CD4-positive, alpha-beta memory T cell (primary cell): Measurements from ENCODE around the gene SLC26A5. TPM values are rescaled to one million over a fixed set of nuclear protein-coding genes. Genes with fewer than 3 reads are reported as not detected.

Source experiments
- CTCF ChIA-PET: fragments of 350-600 bp; sonication (Branson Sonifier 250); formaldehyde crosslinking; loops from one replicate; lab custom pipeline; 2021; ENCODE audit warnings: inconsistent platforms; ENCODE audit not compliant: partially characterized antibody; lab: Charles Lee
- POLR2A ChIA-PET: fragments of 350-600 bp; sonication (Branson Sonifier 250); formaldehyde crosslinking; loops from one replicate; lab custom pipeline; 2021; ENCODE audit not compliant: partially characterized antibody; lab: Charles Lee
- DNase-seq, 5 donors: peaks; one replicate each; pipeline versions ENCODE4 v3.0.0 to v3.0.0-alpha.2; 2020 to 2022; ENCODE audit warnings: mixed read lengths in 1 of 5
- H3K27ac ChIP-seq: one replicate; pipeline ENCODE4 v1.7.0; 2013; ENCODE audit warnings: low read depth, low read length
- H3K27me3 ChIP-seq: 2 replicates; pipeline ENCODE4 v1.7.0; 2013; ENCODE audit warnings: mild to moderate bottlenecking, low read length, moderate library complexity; ENCODE audit not compliant: insufficient read depth
- H3K36me3 ChIP-seq: 2 replicates; pipeline ENCODE4 v1.7.0; 2013; ENCODE audit warnings: mild to moderate bottlenecking, low read length, moderate library complexity; ENCODE audit not compliant: insufficient read depth
- H3K4me1 ChIP-seq: 2 replicates; pipeline ENCODE4 v1.7.0; 2013; ENCODE audit warnings: mild to moderate bottlenecking, low read length, moderate library complexity; ENCODE audit not compliant: insufficient read depth
- H3K4me3 ChIP-seq, 2 donors: one replicate each; pipeline ENCODE4 v1.7.0; 2013; ENCODE audit warnings: low read length in 2 of 2, mild to moderate bottlenecking in 1 of 2
- H3K9me3 ChIP-seq, 2 donors: one replicate each; pipeline ENCODE4 v1.7.0; 2013; ENCODE audit warnings: low read length in 2 of 2, control low read depth in 1 of 2; ENCODE audit not compliant: control insufficient read depth in 1 of 2
- H3K27ac Mint-ChIP-seq, 7 donors: one replicate each; pipeline ENCODE4 v1.8.0; 2020 to 2021; ENCODE audit warnings: mixed read lengths in 7 of 7, mild to moderate bottlenecking in 6 of 7, inconsistent platforms in 3 of 7, moderate library complexity in 3 of 7
- H3K27me3 Mint-ChIP-seq, 2 donors: one replicate each; pipeline ENCODE4 v1.8.0; 2020 to 2021; ENCODE audit warnings: mixed read lengths in 2 of 2
- H3K36me3 Mint-ChIP-seq, 2 donors: one replicate each; pipeline ENCODE4 v1.8.0; 2020 to 2021; ENCODE audit warnings: mixed read lengths in 2 of 2, inconsistent platforms in 1 of 2, mild to moderate bottlenecking in 1 of 2
- H3K4me1 Mint-ChIP-seq, 4 donors: one replicate each; pipeline ENCODE4 v1.8.0; 2020 to 2021; ENCODE audit warnings: mixed read lengths in 4 of 4, mild to moderate bottlenecking in 1 of 4
- H3K4me3 Mint-ChIP-seq, 8 donors: one replicate each; pipeline ENCODE4 v1.8.0; 2020 to 2021; ENCODE audit warnings: mixed read lengths in 8 of 8, mild to moderate bottlenecking in 7 of 8, moderate library complexity in 6 of 8, inconsistent platforms in 3 of 8
- H3K9me3 Mint-ChIP-seq, 8 donors: one replicate each; pipeline ENCODE4 v1.8.0; 2020 to 2021; ENCODE audit warnings: mixed read lengths in 8 of 8, mild to moderate bottlenecking in 5 of 8, inconsistent platforms in 3 of 8, moderate library complexity in 1 of 8
- intact Hi-C: fragments of 100-400 bp; cut with micrococcal nuclease; formaldehyde crosslinking; loops from one replicate; pipeline ENCODE4 v1.15.1; 2023
- polyA plus RNA-seq, 2 donors: library from polyadenylated mRNA; unstranded; fragments of 300-500 nt; fragmentation: Illumina TruSeq; gene quantifications; one replicate each; pipeline ENCODE4 v1.2.3, GENCODE V29; 2021
- total RNA-seq, 2 experiments: library from RNA; stranded (reverse); gene quantifications; one replicate each; pipeline ENCODE4 v1.2.3, GENCODE V29; 2021

SLC26A5 gene
- total and polyA plus RNA-seq, 4 experiments from 2014 or later = not detected

- H3K4me3 Mint-ChIP-seq = no peak overlapping the region
- ChIA-PET CTCF (no interaction called here), POLR2A (no interaction called here)
- no peaks in the 10 kb centered on the region for H3K9me3 ChIP-seq
- no peak overlapping the region for H3K27ac ChIP-seq
- H3K4me3 ChIP-seq = no peak overlapping the region
- H3K27me3 Mint-ChIP-seq = peaks cover 0 to 9% of the 10 kb centered on the region in 2 donors
- H3K36me3 ChIP-seq = no peaks in the 10 kb centered on the region
- no peaks in the 10 kb centered on the region for H3K4me1 ChIP-seq
- no peak for DNase-seq
- H3K4me1 Mint-ChIP-seq = no peaks in the 10 kb centered on the region
- H3K9me3 Mint-ChIP-seq = no peaks in the 10 kb centered on the region
- H3K36me3 Mint-ChIP-seq = no peaks in the 10 kb centered on the region
- intact Hi-C loops = no loop called here
- H3K27me3 ChIP-seq = no peaks in the 10 kb centered on the region
- no peak overlapping the region for H3K27ac Mint-ChIP-seq
These were observed 57.4 kb downstream of the SLC26A5 start for GRCh38 chr7:103388469-103389140.

- no peaks in the 10 kb centered on the region for H3K9me3 ChIP-seq
- intact Hi-C loops = no loop called here
- ChIA-PET CTCF (no interaction called here), POLR2A (no interaction called here)
- H3K27ac Mint-ChIP-seq = no peak overlapping the region
- no peaks in the 10 kb centered on the region for H3K4me1 ChIP-seq
- H3K27me3 Mint-ChIP-seq = peaks cover 0 to 9% of the 10 kb centered on the region in 2 donors
- H3K27ac ChIP-seq = no peak overlapping the region
- H3K4me3 ChIP-seq = no peak overlapping the region
- no peaks in the 10 kb centered on the region for H3K36me3 Mint-ChIP-seq
- no peaks in the 10 kb centered on the region for H3K9me3 Mint-ChIP-seq
- no peaks in the 10 kb centered on the region for H3K27me3 ChIP-seq
- H3K4me1 Mint-ChIP-seq = no peaks in the 10 kb centered on the region
- no peak for DNase-seq
- H3K36me3 ChIP-seq = no peaks in the 10 kb centered on the region
- no peak overlapping the region for H3K4me3 Mint-ChIP-seq
These were observed 58.8 kb downstream of the SLC26A5 start for GRCh38 chr7:103387242-103387641.

GRCh38 chr7:103382032-103382402, 64.0 kb downstream of the SLC26A5 start:
- Mint-ChIP-seq H3K27ac (no peak overlapping the region), H3K4me1 (no peaks in the 10 kb centered on the region), H3K36me3 (no peaks in the 10 kb centered on the region), H3K27me3 (peaks cover 0 to 6% of the 10 kb centered on the region in 2 donors), H3K9me3 (no peaks in the 10 kb centered on the region), H3K4me3 (no peak overlapping the region)
- H3K4me3 ChIP-seq = no peak overlapping the region
- no peak overlapping the region for H3K27ac ChIP-seq
- POLR2A ChIA-PET = no interaction called here
- no peaks in the 10 kb centered on the region for H3K9me3 ChIP-seq
- intact Hi-C loops = no loop called here
- no peak for DNase-seq
- no peaks in the 10 kb centered on the region for H3K27me3 ChIP-seq
- CTCF ChIA-PET = no interaction called here
- no peaks in the 10 kb centered on the region for H3K4me1 ChIP-seq
- H3K36me3 ChIP-seq = no peaks in the 10 kb centered on the region

- Histone ChIP-seq H3K36me3 (no peaks in the 10 kb centered on the region), H3K9me3 (no peaks in the 10 kb centered on the region), H3K4me3 (no peak overlapping the region), H3K27ac (no peak overlapping the region), H3K27me3 (no peaks in the 10 kb centered on the region), H3K4me1 (no peaks in the 10 kb centered on the region)
- Mint-ChIP-seq H3K4me1 (no peaks in the 10 kb centered on the region), H3K9me3 (no peaks in the 10 kb centered on the region), H3K27ac (no peak overlapping the region), H3K4me3 (no peak overlapping the region), H3K27me3 (peaks cover 0 to 6% of the 10 kb centered on the region in 2 donors), H3K36me3 (no peaks in the 10 kb centered on the region)
- no peak for DNase-seq
- intact Hi-C loops = no loop called here
- POLR2A ChIA-PET = no interaction called here
- CTCF ChIA-PET = no interaction called here
These were observed 64.6 kb downstream of the SLC26A5 start for GRCh38 chr7:103381280-103382031.

GRCh38 chr7:103380395-103381191, 65.4 kb downstream of the SLC26A5 start:
- no peaks in the 10 kb centered on the region for H3K4me1 Mint-ChIP-seq
- Histone ChIP-seq H3K4me1 (no peaks in the 10 kb centered on the region), H3K9me3 (no peaks in the 10 kb centered on the region), H3K27ac (no peak overlapping the region), H3K4me3 (no peak overlapping the region), H3K36me3 (no peaks in the 10 kb centered on the region), H3K27me3 (no peaks in the 10 kb centered on the region)
- intact Hi-C loops = no loop called here
- ChIA-PET CTCF (interaction anchor here (0.7 kb wide), 1 partner anchor 24 kb away, joined by 3 read pairs; no protein-coding TSS in a partner anchor), POLR2A (no interaction called here)
- H3K27me3 Mint-ChIP-seq = peaks cover 0 to 6% of the 10 kb centered on the region in 2 donors
- H3K4me3 Mint-ChIP-seq = no peak overlapping the region
- no peaks in the 10 kb centered on the region for H3K36me3 Mint-ChIP-seq
- no peak overlapping the region for H3K27ac Mint-ChIP-seq
- H3K9me3 Mint-ChIP-seq = no peaks in the 10 kb centered on the region
- DNase-seq = no peak

GRCh38 chr7:103379270-103379975, 66.6 kb downstream of the SLC26A5 start:
- intact Hi-C loops = no loop called here
- Mint-ChIP-seq H3K4me3 (no peak overlapping the region), H3K4me1 (no peaks in the 10 kb centered on the region), H3K36me3 (no peaks in the 10 kb centered on the region), H3K27ac (peak overlapping the region in 1 of 7 donors; percentile 33), H3K27me3 (peaks cover 0 to 4% of the 10 kb centered on the region in 2 donors), H3K9me3 (no peaks in the 10 kb centered on the region)
- Histone ChIP-seq H3K4me1 (peaks cover under 1% of the 10 kb centered on the region), H3K4me3 (no peak overlapping the region), H3K9me3 (no peaks in the 10 kb centered on the region), H3K36me3 (no peaks in the 10 kb centered on the region), H3K27me3 (no peaks in the 10 kb centered on the region), H3K27ac (no peak overlapping the region)
- CTCF ChIA-PET = interaction anchor here (0.7 kb wide), 1 partner anchor 25 kb away, joined by 3 read pairs; no protein-coding TSS in a partner anchor
- no peak for DNase-seq
- POLR2A ChIA-PET = no interaction called here
